Heart left ventricle (tissue), 16 donors: ENCODE data around the gene ZG16B. TPM values are rescaled to one million over a fixed set of nuclear protein-coding genes. Genes with fewer than 3 reads are reported as not detected.

ENCODE experiments used
- ATAC-seq, 4 donors: fragments of 200-7000 bp; cut with Tn5 transposase; one replicate each; pipeline ENCODE4 v1.9.1; 2020 to 2022; ENCODE audit warnings: moderate library complexity in 4 of 4, mild to moderate bottlenecking in 3 of 4, moderate number of reproducible peaks in 1 of 4
- DNase-seq, 5 donors: peaks; one replicate each; pipeline ENCODE4 v3.0.0-alpha.2; 2020
- H3K27ac ChIP-seq, 12 donors: fragments of 200-600 bp; sonication (generic) in 4 of 12; one replicate each; pipeline versions ENCODE4 v1.5.0 to v1.8.0; 2016 to 2022; ENCODE audit warnings: mild to moderate bottlenecking in 2 of 12
- H3K27me3 ChIP-seq, 9 donors: fragments of 200-600 bp; sonication (generic) in 2 of 9; one replicate each; pipeline versions ENCODE4 v1.5.1 to v1.8.0; 2016 to 2022; ENCODE audit warnings: mild to moderate bottlenecking in 3 of 9
- H3K36me3 ChIP-seq, 9 donors: fragments of 200-600 bp; sonication (generic) in 2 of 9; one replicate each; pipeline versions ENCODE4 v1.5.0 to v1.8.0; 2018 to 2022; ENCODE audit warnings: mild to moderate bottlenecking in 2 of 9
- H3K4me1 ChIP-seq, 12 donors: fragments of 200-600 bp; sonication (generic) in 4 of 12; one replicate each; pipeline versions ENCODE4 v1.5.0 to v1.8.0; 2016 to 2022; ENCODE audit warnings: mild to moderate bottlenecking in 3 of 12
- H3K4me3 ChIP-seq, 12 donors: fragments of 200-600 bp; sonication (generic) in 4 of 12; one replicate each; pipeline versions ENCODE4 v1.5.0 to v1.8.0; 2017 to 2022; ENCODE audit warnings: mild to moderate bottlenecking in 9 of 12, moderate library complexity in 4 of 12
- H3K9me3 ChIP-seq, 12 donors: fragments of 200-600 bp; sonication (generic) in 4 of 12; one replicate each; pipeline versions ENCODE4 v1.5.0 to v1.8.0; 2016 to 2022; ENCODE audit warnings: mild to moderate bottlenecking in 1 of 12
- CTCF ChIP-seq, 12 donors: fragments of 200-600 bp; sonication (generic) in 4 of 12; IDR thresholded peaks; one replicate each; pipeline versions ENCODE4 v1.5.0 to v1.8.0; 2018 to 2022; ENCODE audit warnings: antibody characterized with exemption in 12 of 12, mild to moderate bottlenecking in 5 of 12
- POLR2A ChIP-seq, 2 donors: fragments of 450-650 bp; IDR thresholded peaks; one replicate each; pipeline ENCODE4 v1.6.1; 2017; ENCODE audit warnings: antibody characterized with exemption in 2 of 2, mild to moderate bottlenecking in 2 of 2, moderate library complexity in 2 of 2
- WGBS, 4 donors: extraction: QIAGEN DNeasy Blood & Tissue Kit in 2 of 4; methylation state at CpG; one replicate each; pipeline versions ENCODE4 v1.1.5 to v1.1.7; 2013 to 2018; 5-methylcytosine and 5-hydroxymethylcytosine counted together
- intact Hi-C, 10 donors: fragments of 100-400 bp; cut with DNase I; formaldehyde crosslinking; loops; one replicate each; pipeline versions ENCODE4 v1.11.1 to v1.14.2; 2022
- polyA plus RNA-seq, 2 donors: library from polyadenylated mRNA; stranded (reverse); fragments of 200-250 nt; gene quantifications; one replicate each; pipeline ENCODE4 v1.2.3, GENCODE V29; 2013
- total RNA-seq, 9 donors: library from RNA; depleted of rRNA in 2 of 9; stranded (reverse); fragments of >200 nt in 2 of 9; fragmentation: NEBNext Ultra II Directional in 3 of 9; extraction: Animal tissue kit (Norgen Biotek cat#: 25700) in 3 of 9; gene quantifications; one replicate each; pipeline versions ENCODE4 v1.1.0 to v1.2.4, GENCODE V29; 2016 to 2023
- donor health status: ischemic (EF 13 %, LVEDD 7.1; RV severe dilation, severe dysfunction).
- donor health status: healthy with polysubstance abuse.
- donor health status: DM: no; HTN: yes; CAD: no.
- donor health status: DM: no; HTN: no; CAD: no.
- donor health status: ischemic (EF 25% LVEDD 6.9; RV normal size, moderate dysfunction).
- donor health status: ischemic (EF 25% LVEDD 5.7; RV mildly dilated, moderate dysfunction).
- donor health status: healthy.
- donor health status: DM: yes; HTN: yes; CAD: no.
- donor health status: ischemic (EF 35%, LVEDD 5.7; RV mildly dilated, moderate dysfunction).
- donor health status: nonischemic (EF 11% LVEDD 7.7; RV severe dilation, severe dysfunction).
- donor health status: DM: yes; HTN: yes; CAD: no.
- donor health status: PGD.
- donor health status: ischemic (EF 29% LVEDD 5.4; RV normal size, mild dysfunction).
- donor health status: nonischemic (EF 23%, LVEDD 6.1; RV moderate dilation, normal function).

Gene ZG16B
- total and polyA plus RNA-seq, 11 donors = 0.50 to 3.0 TPM; not detected in 9

GRCh38 chr16:2867661-2867986 is 37.5 kb downstream of the ZG16B start:
- no peak for TF ChIP-seq POLR2A (IDR thresholded peaks at IDR 0.05)
- no peak for TF ChIP-seq CTCF (IDR thresholded peaks at IDR 0.05)
- intact Hi-C loops = loop anchor here in 1 of 10 donors (10.0 kb wide), 1 partner anchor 83 kb away; the partner anchor contains the start of gene PRSS33
- WGBS, 4 donors = 27 to 55% (median 44%) methylated on average over 8 of the region's 8 CpGs
- no peak for ATAC-seq
- Histone ChIP-seq H3K4me3 (peak overlapping the region; percentile 47 to 84 (median 72)), H3K4me1 (peaks cover 0 to 16% (median 3%) of the 10 kb centered on the region in 12 donors), H3K36me3 (no peaks in the 10 kb centered on the region), H3K9me3 (no peaks in the 10 kb centered on the region), H3K27ac (peak overlapping the region; percentile 88 to 98 (median 94)), H3K27me3 (peaks cover 0 to 22% (median 0%) of the 10 kb centered on the region in 9 donors)
- DNase-seq = peak in 1 of 5 donors; percentile 45

- Histone ChIP-seq H3K4me3 (peak overlapping the region; percentile 47 to 84 (median 72)), H3K9me3 (no peaks in the 10 kb centered on the region), H3K4me1 (peaks cover 0 to 16% (median 3%) of the 10 kb centered on the region in 12 donors), H3K27ac (peak overlapping the region; percentile 88 to 98 (median 94)), H3K27me3 (peaks cover 0 to 19% (median 0%) of the 10 kb centered on the region in 9 donors), H3K36me3 (no peaks in the 10 kb centered on the region)
- intact Hi-C loops = loop anchor here in 3 of 10 donors (1.0 to 10.0 kb wide), 3 partner anchors 26 to 83 kb away; partner anchors contain the start of gene PRSS33 (in 1 of the 3)
- ATAC-seq (peak; percentile 96 to 99 (median 98)), DNase-seq (peak; percentile 93 to 97 (median 94))
- 1 to 2% (median 1%) methylated on average over 28 to 45 of the region's 45 CpGs for WGBS, 4 donors
- peak; percentile 97 to 99 (median 98) for TF ChIP-seq CTCF (IDR thresholded peaks at IDR 0.05)
- TF ChIP-seq POLR2A (IDR thresholded peaks at IDR 0.05) = peak in 1 of 2 donors; percentile 50
These were observed 38.1 kb downstream of the ZG16B start for GRCh38 chr16:2867987-2868789.

- H3K4me1 ChIP-seq = peaks cover 0 to 23% (median 6%) of the 10 kb centered on the region in 12 donors
- intact Hi-C loops = loop anchor here in 3 of 10 donors (5.0 to 10.0 kb wide), 2 partner anchors 40 to 93 kb away; partner anchors contain the start of genes FLYWCH1 (in 2 of the 3), KREMEN2 (in 1 of the 3) and PAQR4 (in 1 of the 3)
- ATAC-seq (no peak), DNase-seq (no peak)
- H3K27ac ChIP-seq = no peak overlapping the region
- H3K4me3 ChIP-seq = no peak overlapping the region
- H3K9me3 ChIP-seq = no peaks in the 10 kb centered on the region
- 75 to 85% (median 78%) methylated on average over 6 of the region's 6 CpGs for WGBS, 4 donors
- H3K27me3 ChIP-seq = no peaks in the 10 kb centered on the region
- H3K36me3 ChIP-seq = no peaks in the 10 kb centered on the region
- TF ChIP-seq POLR2A (IDR thresholded peaks at IDR 0.05) (no peak), CTCF (IDR thresholded peaks at IDR 0.05) (no peak)
These were observed 41.8 kb downstream of the ZG16B start for GRCh38 chr16:2871926-2872325.
